HG02870 (cell line): ENCODE data around the gene C8G.

Experiments used
- ATAC-seq: cut with Tn5 transposase; IDR thresholded peaks from one replicate; pipeline ENCODE4 v1.9.1; 2021; ENCODE audit warnings: mild to moderate bottlenecking, moderate library complexity; ENCODE audit not compliant: unreplicated experiment

The C8G gene

GRCh38 chr9:136920069-136920468 is 25.0 kb upstream of the C8G start:
- no peak for ATAC-seq

GRCh38 chr9:136920734-136921231 is 24.3 kb upstream of the C8G start:
- no peak for ATAC-seq

GRCh38 chr9:136921307-136921706 is 23.7 kb upstream of the C8G start:
- ATAC-seq: no peak

- ATAC-seq: no peak
Measured at GRCh38 chr9:136921718-136922117, 23.3 kb upstream of the C8G start.

- ATAC-seq: no peak
Measured at GRCh38 chr9:136922540-136922939, 22.5 kb upstream of the C8G start.

- no peak for ATAC-seq
Measured at GRCh38 chr9:136923881-136924280, 21.2 kb upstream of the C8G start.

- ATAC-seq: no peak
Measured at GRCh38 chr9:136925414-136926153, 19.5 kb upstream of the C8G start.

GRCh38 chr9:136926154-136926704 is 18.8 kb upstream of the C8G start:
- ATAC-seq: no peak

GRCh38 chr9:136926749-136927148 is 18.3 kb upstream of the C8G start:
- ATAC-seq: no peak

GRCh38 chr9:136927343-136928271 is 17.4 kb upstream of the C8G start:
- no peak for ATAC-seq

- no peak for ATAC-seq
Measured at GRCh38 chr9:136928591-136928990, 16.5 kb upstream of the C8G start.

GRCh38 chr9:136930014-136930413 is 15.0 kb upstream of the C8G start:
- ATAC-seq: no peak

- ATAC-seq: no peak
Measured at GRCh38 chr9:136931611-136932130, 13.4 kb upstream of the C8G start.

- ATAC-seq: no peak
Measured at GRCh38 chr9:136934277-136934676, 10.8 kb upstream of the C8G start.

- no peak for ATAC-seq
Measured at GRCh38 chr9:136935651-136936050, 9.4 kb upstream of the C8G start.

- no peak for ATAC-seq
Measured at GRCh38 chr9:136936645-136937170, 8.3 kb upstream of the C8G start.

GRCh38 chr9:136937186-136938001 is 7.6 kb upstream of the C8G start:
- no peak for ATAC-seq

GRCh38 chr9:136939431-136939995 is 5.5 kb upstream of the C8G start:
- ATAC-seq: no peak

- ATAC-seq: no peak
Measured at GRCh38 chr9:136939996-136940525, 5.0 kb upstream of the C8G start.
